ENCODE results near the gene MAD1L1. TPM values are rescaled to one million over a fixed set of nuclear protein-coding genes. Genes with fewer than 3 reads are reported as not detected.

The MAD1L1 gene
- total RNA-seq, 1 experiment from 2014 or later: 38.5 TPM

GRCh38 chr7:2199956-2200583 is 32.7 kb downstream of the MAD1L1 start:
- H3K9me2 ChIP-seq (ENCODE audit: insufficient read depth): no peaks in the 10 kb centered on the region
- H3K27me3 ChIP-seq (ENCODE audit: insufficient read depth, low read length): no peaks in the 10 kb centered on the region
- no peak overlapping the region for H3K4me2 ChIP-seq (ENCODE audit: low read length)
- peaks cover 0 to 11% of the 10 kb centered on the region in 2 experiments; a peak in 2 of 4 replicates for H3K9me3 ChIP-seq (ENCODE audit: control insufficient read depth in 1 of 2, insufficient read depth in 1 of 2, low read depth in 1 of 2, low read length in 2 of 2)
- ChIA-PET POLR2A (no interaction called here), RAD21 (ENCODE audit: low non-redundant PET in 1 of 2, low total read pairs in 2 of 2, uncharacterized antibody in 2 of 2, unreplicated experiment in 2 of 2) (no interaction called here), CTCF (no interaction called here)
- DNase-seq (ENCODE audit: low read depth, low spot score): no peak
- BruUV-seq (replicated peaks): no TSS peak
- intact Hi-C loops (cut with micrococcal nuclease): loop anchor here (10.0 kb wide), 1 partner anchor 95 kb away; no protein-coding TSS in a partner anchor
- H3K27ac ChIP-seq (ENCODE audit: low read depth, low read length): no peak overlapping the region
- TF ChIP-seq JUND (IDR thresholded peaks at IDR 0.05) (no peak), FOSL1 (IDR thresholded peaks at IDR 0.05; ENCODE audit: low read depth) (no peak), SRF (IDR thresholded peaks at IDR 0.05; ENCODE audit: low read depth) (no peak), ELF1 (IDR thresholded peaks at IDR 0.05; ENCODE audit: borderline replicate concordance, low read depth) (no peak), REST (IDR thresholded peaks at IDR 0.05; ENCODE audit: low read depth) (no peak), ZFX (IDR thresholded peaks at IDR 0.05) (no peak), TCF7L2 (IDR thresholded peaks at IDR 0.05; ENCODE audit: borderline replicate concordance, extremely low read depth, insufficient read depth, insufficient read length) (no peak), SIN3A (IDR thresholded peaks at IDR 0.05; ENCODE audit: low read depth) (no peak), POLR2A (IDR thresholded peaks at IDR 0.05; ENCODE audit: borderline replicate concordance, extremely low read depth, insufficient read depth, insufficient read length) (no peak)
- TF ChIP-seq, protein P1, sequence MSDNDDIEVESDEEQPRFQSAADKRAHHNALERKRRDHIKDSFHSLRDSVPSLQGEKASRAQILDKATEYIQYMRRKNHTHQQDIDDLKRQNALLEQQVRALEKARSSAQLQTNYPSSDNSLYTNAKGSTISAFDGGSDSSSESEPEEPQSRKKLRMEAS (IDR thresholded peaks at IDR 0.05): no peak
- H2AFZ ChIP-seq (ENCODE audit: low read depth, low read length, poor library complexity, severe bottlenecking): no peak overlapping the region
- H3K4me1 ChIP-seq (ENCODE audit: control insufficient read depth in 1 of 2, insufficient read depth in 2 of 2, low read length in 2 of 2): no peaks in the 10 kb centered on the region
- peaks cover 8% of the 10 kb centered on the region for H3K79me2 ChIP-seq (ENCODE audit: insufficient read depth, low read length)
- no peaks in the 10 kb centered on the region for H4K20me1 ChIP-seq (ENCODE audit: insufficient read depth)
- H3K4me3 ChIP-seq (replicated peaks in 1 of 2; ENCODE audit: low read depth in 1 of 2, low read length in 2 of 2): no peak overlapping the region
- peaks cover 3 to 27% of the 10 kb centered on the region in 2 experiments; a peak in 3 of 4 replicates for H3K36me3 ChIP-seq (ENCODE audit: control insufficient read depth in 1 of 2, insufficient read depth in 2 of 2, low read length in 2 of 2)
- no peak for ATAC-seq
- no peak overlapping the region for H3K9ac ChIP-seq (ENCODE audit: low read length)
